ENCODE results near the gene SHISA8. TPM values are rescaled to one million over a fixed set of nuclear protein-coding genes. Genes with fewer than 3 reads are reported as not detected.

The SHISA8 gene
- total and polyA plus RNA-seq, 10 of the 15 experiments (the other 5 are each of a cell fraction or from before 2014, with no cell fraction given): 0.06 to 10.1 (median 0.25) TPM

GRCh38 chr22:41939981-41940831, 25.3 kb upstream of the SHISA8 start (continued):
- TF ChIP-seq, protein P1, sequence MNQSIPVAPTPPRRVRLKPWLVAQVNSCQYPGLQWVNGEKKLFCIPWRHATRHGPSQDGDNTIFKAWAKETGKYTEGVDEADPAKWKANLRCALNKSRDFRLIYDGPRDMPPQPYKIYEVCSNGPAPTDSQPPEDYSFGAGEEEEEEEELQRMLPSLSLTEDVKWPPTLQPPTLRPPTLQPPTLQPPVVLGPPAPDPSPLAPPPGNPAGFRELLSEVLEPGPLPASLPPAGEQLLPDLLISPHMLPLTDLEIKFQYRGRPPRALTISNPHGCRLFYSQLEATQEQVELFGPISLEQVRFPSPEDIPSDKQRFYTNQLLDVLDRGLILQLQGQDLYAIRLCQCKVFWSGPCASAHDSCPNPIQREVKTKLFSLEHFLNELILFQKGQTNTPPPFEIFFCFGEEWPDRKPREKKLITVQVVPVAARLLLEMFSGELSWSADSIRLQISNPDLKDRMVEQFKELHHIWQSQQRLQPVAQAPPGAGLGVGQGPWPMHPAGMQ (IDR thresholded peaks at IDR 0.05; ENCODE audit: borderline replicate concordance): no peak
- TF ChIP-seq, protein P2, sequence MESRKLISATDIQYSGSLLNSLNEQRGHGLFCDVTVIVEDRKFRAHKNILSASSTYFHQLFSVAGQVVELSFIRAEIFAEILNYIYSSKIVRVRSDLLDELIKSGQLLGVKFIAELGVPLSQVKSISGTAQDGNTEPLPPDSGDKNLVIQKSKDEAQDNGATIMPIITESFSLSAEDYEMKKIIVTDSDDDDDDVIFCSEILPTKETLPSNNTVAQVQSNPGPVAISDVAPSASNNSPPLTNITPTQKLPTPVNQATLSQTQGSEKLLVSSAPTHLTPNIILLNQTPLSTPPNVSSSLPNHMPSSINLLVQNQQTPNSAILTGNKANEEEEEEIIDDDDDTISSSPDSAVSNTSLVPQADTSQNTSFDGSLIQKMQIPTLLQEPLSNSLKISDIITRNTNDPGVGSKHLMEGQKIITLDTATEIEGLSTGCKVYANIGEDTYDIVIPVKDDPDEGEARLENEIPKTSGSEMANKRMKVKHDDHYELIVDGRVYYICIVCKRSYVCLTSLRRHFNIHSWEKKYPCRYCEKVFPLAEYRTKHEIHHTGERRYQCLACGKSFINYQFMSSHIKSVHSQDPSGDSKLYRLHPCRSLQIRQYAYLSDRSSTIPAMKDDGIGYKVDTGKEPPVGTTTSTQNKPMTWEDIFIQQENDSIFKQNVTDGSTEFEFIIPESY (IDR thresholded peaks at IDR 0.05): no peak
- no peak for TF ChIP-seq BRCA1 (IDR thresholded peaks at IDR 0.05; ENCODE audit: low read depth, low read length)
- no peak; the same call in 1 of the 2 replicates for TF ChIP-seq SREBF1 (IDR thresholded peaks at IDR 0.05; ENCODE audit: low read length)
- peak; percentile 93 for TF ChIP-seq HDGF (IDR thresholded peaks at IDR 0.05)
- TF ChIP-seq RUNX3 (IDR thresholded peaks at IDR 0.05; ENCODE audit: low read length): no peak
- TF ChIP-seq CHD2 (IDR thresholded peaks at IDR 0.05; ENCODE audit: borderline replicate concordance, low read depth, low read length): peak; percentile 66
- TF ChIP-seq PAX8 (IDR thresholded peaks at IDR 0.05): peak; percentile 90
- TF ChIP-seq TARDBP (IDR thresholded peaks at IDR 0.05; ENCODE audit: borderline replicate concordance): no peak
- no peak for TF ChIP-seq CBX3 (IDR thresholded peaks at IDR 0.05; ENCODE audit: borderline replicate concordance, low read depth)
- TF ChIP-seq NBN (IDR thresholded peaks at IDR 0.05): peak; percentile 98
- TF ChIP-seq HDAC2 (IDR thresholded peaks at IDR 0.05): no peak
- peak; percentile 100 for TF ChIP-seq RELB (IDR thresholded peaks at IDR 0.05; ENCODE audit: low read depth)
- peak; percentile 96 for TF ChIP-seq POLR2AphosphoS2 (IDR thresholded peaks at IDR 0.05; ENCODE audit: low read depth, low read length)
- no peak for TF ChIP-seq GABPA (IDR thresholded peaks at IDR 0.05; ENCODE audit: low read depth)
- peak; percentile 35; the same call in 1 of the 2 replicates for TF ChIP-seq MEF2A (IDR thresholded peaks at IDR 0.05; ENCODE audit: insufficient read depth, low read depth, low read length)
- no peak; the same call in 1 of the 2 replicates for TF ChIP-seq RB1 (IDR thresholded peaks at IDR 0.05; ENCODE audit: borderline replicate concordance)
- no peak for TF ChIP-seq EZH2 (IDR thresholded peaks at IDR 0.05; ENCODE audit: borderline replicate concordance, control insufficient read depth, low read depth, low read length)
- peak; percentile 100 for TF ChIP-seq EED (IDR thresholded peaks at IDR 0.05; ENCODE audit: low read depth)
- TF ChIP-seq ZNF207 (IDR thresholded peaks at IDR 0.05; ENCODE audit: borderline replicate concordance): no peak; the same call in 1 of the 2 replicates
- TF ChIP-seq MXI1 (IDR thresholded peaks at IDR 0.05; ENCODE audit: low read depth, low read length): peak; percentile 96
- TF ChIP-seq SUPT20H (IDR thresholded peaks at IDR 0.05; ENCODE audit: borderline replicate concordance, control insufficient read depth, low read depth, low read length): no peak
- TF ChIP-seq POLR2A (IDR thresholded peaks at IDR 0.05; ENCODE audit: low read depth, low read length): peak; percentile 96
- TF ChIP-seq BACH1 (IDR thresholded peaks at IDR 0.05; ENCODE audit: borderline replicate concordance): peak; percentile 97
- TF ChIP-seq JUND (IDR thresholded peaks at IDR 0.05; ENCODE audit: low read depth, low read length): no peak
- TF ChIP-seq TCF12 (IDR thresholded peaks at IDR 0.05; ENCODE audit: low read depth, low read length): peak; percentile 49; the same call in 1 of the 2 replicates
